Right atrium auricular region (tissue), 2 donors: ENCODE results near the gene DIMT1. TPM values are rescaled to one million over a fixed set of nuclear protein-coding genes. Genes with fewer than 3 reads are reported as not detected.

Experiments
- DNase-seq: peaks from one replicate; pipeline ENCODE4 v3.0.0-alpha.2; 2019; ENCODE audit warnings: low spot score
- H3K27ac ChIP-seq, 2 donors: fragments of 200-600 bp; sonication (generic); 1 replicate in 1 of 2; 2 replicates in 1 of 2; pipeline ENCODE4 v1.5.1; 2016 to 2019
- H3K27me3 ChIP-seq, 2 donors: fragments of 200-600 bp; sonication (generic); one replicate each; pipeline versions ENCODE4 v1.5.1 to v1.6.0; 2017 to 2019
- H3K36me3 ChIP-seq: fragments of 200-600 bp; sonication (generic); one replicate; pipeline ENCODE4 v1.5.1; 2016
- H3K4me1 ChIP-seq, 2 donors: fragments of 200-600 bp; sonication (generic); one replicate each; pipeline versions ENCODE4 v1.5.1 to v1.6.0; 2017 to 2019
- H3K4me3 ChIP-seq, 2 donors: fragments of 200-600 bp; sonication (generic); 1 replicate in 1 of 2; 2 replicates in 1 of 2; pipeline ENCODE4 v1.5.1; 2017 to 2019; ENCODE audit warnings: mild to moderate bottlenecking in 1 of 2, moderate library complexity in 1 of 2
- H3K9me3 ChIP-seq, 2 donors: fragments of 200-600 bp; sonication (generic); one replicate each; pipeline ENCODE4 v1.5.1; 2019
- CTCF ChIP-seq, 2 donors: fragments of 200-600 bp; sonication (generic); IDR thresholded peaks; one replicate each; pipeline ENCODE4 v1.5.1; 2019; ENCODE audit warnings: antibody characterized with exemption in 2 of 2
- total RNA-seq, 2 donors: library from RNA; depleted of rRNA; stranded (reverse); fragments of >200 nt; gene quantifications; one replicate each; pipeline ENCODE4 v1.1.0, GENCODE V29; 2016

Gene DIMT1
- total RNA-seq, 2 donors from 2014 or later: 23.0 to 25.1 TPM

DNA sequence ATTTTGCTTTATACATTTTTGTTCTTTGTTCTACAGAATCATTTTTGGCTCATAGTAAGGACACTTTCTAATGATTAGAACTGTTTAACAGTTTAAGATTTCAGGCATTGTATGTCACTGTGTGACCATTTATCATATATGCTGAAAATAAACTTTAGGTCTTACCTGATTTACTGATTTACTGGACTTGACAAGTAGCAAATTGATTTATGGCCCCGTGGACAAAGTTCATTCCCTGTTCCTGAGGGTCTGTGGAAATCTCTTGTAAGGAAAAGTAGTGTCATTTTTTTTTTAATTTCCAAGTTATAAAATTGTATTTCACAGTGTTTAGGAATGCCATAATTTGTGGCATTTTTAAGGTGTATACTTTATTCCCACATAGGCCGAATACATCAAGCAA is 57.0 kb downstream of the DIMT1 start:
- TF ChIP-seq CTCF (IDR thresholded peaks at IDR 0.05): no peak
- Histone ChIP-seq H3K27me3 (no peaks in the 10 kb centered on the region), H3K4me3 (no peak overlapping the region), H3K9me3 (no peaks in the 10 kb centered on the region), H3K27ac (no peak overlapping the region), H3K36me3 (peaks cover 12% of the 10 kb centered on the region), H3K4me1 (no peaks in the 10 kb centered on the region)
- no peak for DNase-seq

GRCh38 chr5:62343428-62343827 is 60.3 kb downstream of the DIMT1 start:
- DNase-seq: no peak
- H3K4me3 ChIP-seq: no peak overlapping the region
- H3K27me3 ChIP-seq: no peaks in the 10 kb centered on the region
- no peak overlapping the region for H3K27ac ChIP-seq
- no peaks in the 10 kb centered on the region for H3K9me3 ChIP-seq
- no peak for TF ChIP-seq CTCF (IDR thresholded peaks at IDR 0.05)
- no peaks in the 10 kb centered on the region for H3K36me3 ChIP-seq
- no peaks in the 10 kb centered on the region for H3K4me1 ChIP-seq

- no peak overlapping the region for H3K27ac ChIP-seq
- H3K9me3 ChIP-seq: no peaks in the 10 kb centered on the region
- H3K27me3 ChIP-seq: no peaks in the 10 kb centered on the region
- no peak for TF ChIP-seq CTCF (IDR thresholded peaks at IDR 0.05)
- no peaks in the 10 kb centered on the region for H3K4me1 ChIP-seq
- H3K36me3 ChIP-seq: no peaks in the 10 kb centered on the region
- DNase-seq: no peak
- H3K4me3 ChIP-seq: no peak overlapping the region
These were observed 61.2 kb downstream of the DIMT1 start for GRCh38 chr5:62342476-62342837.

- Histone ChIP-seq H3K27ac (no peak overlapping the region), H3K4me3 (no peak overlapping the region), H3K9me3 (no peaks in the 10 kb centered on the region), H3K27me3 (no peaks in the 10 kb centered on the region), H3K4me1 (no peaks in the 10 kb centered on the region), H3K36me3 (no peaks in the 10 kb centered on the region)
- TF ChIP-seq CTCF (IDR thresholded peaks at IDR 0.05): no peak
- no peak for DNase-seq
These were observed 61.8 kb downstream of the DIMT1 start for GRCh38 chr5:62341783-62342475.

DNA sequence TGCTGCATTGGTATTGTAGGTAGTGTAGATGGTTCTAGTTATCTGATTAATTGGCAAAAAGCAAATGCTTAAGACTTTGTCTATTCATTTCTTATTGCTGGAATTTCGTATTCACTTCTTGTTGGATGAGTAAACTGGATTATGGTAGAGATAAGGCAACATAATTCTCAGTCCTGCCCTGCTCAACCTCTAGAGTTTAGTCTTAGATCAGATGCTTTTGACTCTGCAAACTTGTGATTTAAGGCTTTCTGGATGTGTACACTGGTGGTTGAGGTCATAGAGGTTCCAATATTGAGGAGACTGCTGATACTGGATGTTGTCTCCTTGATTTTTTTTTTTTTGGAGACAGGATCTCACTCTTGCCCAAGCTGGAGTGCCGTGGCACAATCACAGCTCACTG is 62.7 kb downstream of the DIMT1 start:
- Histone ChIP-seq H3K4me1 (no peaks in the 10 kb centered on the region), H3K27ac (no peak overlapping the region), H3K4me3 (no peak overlapping the region), H3K36me3 (no peaks in the 10 kb centered on the region), H3K27me3 (no peaks in the 10 kb centered on the region), H3K9me3 (no peaks in the 10 kb centered on the region)
- no peak for TF ChIP-seq CTCF (IDR thresholded peaks at IDR 0.05)
- no peak for DNase-seq

DNA sequence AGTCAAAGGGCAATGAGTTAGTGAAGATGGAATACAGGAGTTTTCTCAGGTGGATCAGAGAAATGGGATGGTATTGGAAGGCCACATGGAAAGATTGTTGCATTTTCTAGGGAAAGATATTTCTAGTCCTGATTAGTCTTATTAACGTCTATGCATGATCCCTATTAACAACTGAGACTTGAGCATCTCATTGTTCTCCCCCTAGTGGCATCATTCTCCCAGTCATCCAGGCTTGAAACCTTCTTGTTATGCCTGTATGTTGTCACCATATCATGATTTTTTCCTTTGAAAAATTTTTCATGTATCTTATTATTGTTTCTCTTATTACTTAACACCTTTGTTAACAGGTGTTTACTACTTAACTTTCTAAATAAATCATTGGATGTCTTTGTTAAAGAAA is 63.3 kb downstream of the DIMT1 start:
- H3K36me3 ChIP-seq: no peaks in the 10 kb centered on the region
- no peak overlapping the region for H3K4me3 ChIP-seq
- DNase-seq: no peak
- no peak overlapping the region for H3K27ac ChIP-seq
- no peaks in the 10 kb centered on the region for H3K9me3 ChIP-seq
- H3K27me3 ChIP-seq: no peaks in the 10 kb centered on the region
- H3K4me1 ChIP-seq: no peaks in the 10 kb centered on the region
- TF ChIP-seq CTCF (IDR thresholded peaks at IDR 0.05): no peak
